Endothelial cell of umbilical vein (primary cell): ENCODE data around the gene TAF3.

Experiments
- CTCF ChIP-seq, 2 donors: IDR thresholded peaks; 1 replicate in 1 of 2; 2 replicates in 1 of 2; pipeline ENCODE4 v1.5.1; 2011; ENCODE audit warnings: low read length in 2 of 2, mild to moderate bottlenecking in 2 of 2, moderate library complexity in 2 of 2, control low read depth in 1 of 2, inconsistent platforms in 1 of 2, low read depth in 1 of 2; ENCODE audit not compliant: insufficient read depth in 1 of 2; ENCODE audit errors: extremely low read depth in 1 of 2
- EZH2 ChIP-seq: IDR thresholded peaks from 2 replicates; pipeline ENCODE4 v1.6.1; 2012; ENCODE audit warnings: borderline replicate concordance, low read depth, mild to moderate bottlenecking, moderate library complexity, low read length, inconsistent platforms; ENCODE audit not compliant: severe bottlenecking
- MAX ChIP-seq: IDR thresholded peaks from 2 replicates; pipeline ENCODE4 v1.6.1; 2011; ENCODE audit not compliant: insufficient read depth, insufficient read length
- POLR2A ChIP-seq: IDR thresholded peaks from 2 replicates; pipeline ENCODE4 v1.6.1; 2012; ENCODE audit warnings: low read depth, mild to moderate bottlenecking, control low read depth, low read length
- POLR2AphosphoS5 ChIP-seq: IDR thresholded peaks from 2 replicates; pipeline ENCODE4 v1.6.1; 2012; ENCODE audit warnings: low read depth, mild to moderate bottlenecking, control low read depth, low read length, moderate library complexity; ENCODE audit not compliant: insufficient read depth

- TF ChIP-seq CTCF (IDR thresholded peaks at IDR 0.05; ENCODE audit: extremely low read depth in 1 of 2, insufficient read depth in 1 of 2, low read depth in 1 of 2, low read length in 2 of 2) = no peak
- TF ChIP-seq EZH2 = no peak
- no peak for TF ChIP-seq MAX
- TF ChIP-seq POLR2A = no peak
- TF ChIP-seq POLR2AphosphoS5 = no peak
Measured at GRCh38 chr10:7917736-7918135, 99.4 kb downstream of the TAF3 start.
